Measurements from ENCODE around the gene STXBP1.

DNA sequence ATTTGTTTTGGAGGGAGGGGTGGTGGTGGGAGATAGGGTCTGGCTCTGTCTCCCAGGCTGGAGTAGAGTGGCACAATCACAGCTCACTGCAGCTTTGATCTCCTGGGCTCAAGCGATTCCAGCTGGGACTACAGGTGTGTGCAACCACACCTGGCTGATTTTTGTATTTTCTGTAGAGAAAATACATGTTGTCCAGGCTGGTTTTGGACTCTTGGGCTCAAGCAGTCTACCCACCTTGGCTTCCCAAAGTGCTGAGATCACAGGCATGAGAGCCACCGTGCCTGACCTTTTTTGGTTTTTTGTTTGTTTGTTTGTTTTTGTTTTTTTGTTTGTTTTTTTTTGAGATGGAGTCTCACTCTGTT lies 15.4 kb downstream of the STXBP1 start:
- TF ChIP-seq, protein P1, sequence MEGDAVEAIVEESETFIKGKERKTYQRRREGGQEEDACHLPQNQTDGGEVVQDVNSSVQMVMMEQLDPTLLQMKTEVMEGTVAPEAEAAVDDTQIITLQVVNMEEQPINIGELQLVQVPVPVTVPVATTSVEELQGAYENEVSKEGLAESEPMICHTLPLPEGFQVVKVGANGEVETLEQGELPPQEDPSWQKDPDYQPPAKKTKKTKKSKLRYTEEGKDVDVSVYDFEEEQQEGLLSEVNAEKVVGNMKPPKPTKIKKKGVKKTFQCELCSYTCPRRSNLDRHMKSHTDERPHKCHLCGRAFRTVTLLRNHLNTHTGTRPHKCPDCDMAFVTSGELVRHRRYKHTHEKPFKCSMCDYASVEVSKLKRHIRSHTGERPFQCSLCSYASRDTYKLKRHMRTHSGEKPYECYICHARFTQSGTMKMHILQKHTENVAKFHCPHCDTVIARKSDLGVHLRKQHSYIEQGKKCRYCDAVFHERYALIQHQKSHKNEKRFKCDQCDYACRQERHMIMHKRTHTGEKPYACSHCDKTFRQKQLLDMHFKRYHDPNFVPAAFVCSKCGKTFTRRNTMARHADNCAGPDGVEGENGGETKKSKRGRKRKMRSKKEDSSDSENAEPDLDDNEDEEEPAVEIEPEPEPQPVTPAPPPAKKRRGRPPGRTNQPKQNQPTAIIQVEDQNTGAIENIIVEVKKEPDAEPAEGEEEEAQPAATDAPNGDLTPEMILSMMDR (conservative IDR thresholded peaks at IDR 0.05 in 1 of 2, IDR thresholded peaks at IDR 0.05 in 1 of 2; ENCODE audit: low read depth in 1 of 2, low read length in 2 of 2) = no peak
- TF ChIP-seq EZH2 (IDR thresholded peaks at IDR 0.05; ENCODE audit: low read length, missing control alignments) = no peak

Measured in fibroblast of lung (primary cell).